HepG2 (cell line): ENCODE data around the gene SMARCD1. TPM values are rescaled to one million over a fixed set of nuclear protein-coding genes. Genes with fewer than 3 reads are reported as not detected.

Experiments
- ATAC-seq: fragments of 200-7000 bp; cut with Tn5 transposase; 3 replicates; pipeline ENCODE4 v1.9.1; 2020; ENCODE audit warnings: mild to moderate bottlenecking, moderate library complexity
- BruUV-seq: library from RNA; stranded (reverse); fragments of 400-500 nt; replicated peaks from 2 replicates; lab custom pipeline; 2021; lab: Mats Ljungman, UMichigan
- CTCF ChIA-PET: fragments of 300-600 bp; formaldehyde crosslinking; extraction: SDS; loops from one replicate; lab custom pipeline; 2021; ENCODE audit warnings: low total read pairs, inconsistent platforms, low intra/inter-chr PET ratio; lab: Yijun Ruan, JAX
- POLR2A ChIA-PET: fragments of 350-600 bp; sonication (Branson Sonifier 250); formaldehyde crosslinking; loops from one replicate; lab custom pipeline; 2020; ENCODE audit warnings: antibody characterized with exemption, inconsistent platforms; lab: Yijun Ruan, JAX
- DNase-seq: peaks from one replicate; pipeline ENCODE4 v3.0.0-alpha.2; 2015; ENCODE audit warnings: low spot score
- FAIRE-seq: peaks from 3 replicates; lab custom pipeline; 2011; peaks lifted over from hg19 to GRCh38; lab: Jason Lieb, UNC
- H2AFZ ChIP-seq: one replicate; pipeline ENCODE4 v1.6.1; 2011; ENCODE audit warnings: low read length, inconsistent platforms
- H3K27ac ChIP-seq: fragments of 300-600 bp; 3 replicates; pipeline ENCODE4 v1.8.0; 2011; ENCODE audit warnings: mixed run types, mild to moderate bottlenecking, mixed read lengths, low read length, inconsistent platforms; ENCODE audit not compliant: insufficient read depth; ENCODE audit errors: extremely low read length
- H3K27me3 ChIP-seq, 2 experiments: fragments of 200-600 bp in 1 of 2; 2 replicates in 1 of 2; 3 replicates in 1 of 2; pipeline versions ENCODE4 v1.6.0 to v1.8.0; 2011; ENCODE audit warnings: low read length in 2 of 2, mild to moderate bottlenecking in 2 of 2, moderate library complexity in 2 of 2, inconsistent platforms in 1 of 2; ENCODE audit not compliant: insufficient read depth in 2 of 2, control insufficient read depth in 1 of 2
- H3K36me3 ChIP-seq, 2 experiments: fragments of 200-600 bp in 1 of 2; replicated peaks in 1 of 2; 2 replicates in 1 of 2; 3 replicates in 1 of 2; pipeline versions ENCODE4 v1.5.1 to v1.8.0; 2011; ENCODE audit warnings: low read length in 2 of 2, inconsistent platforms in 1 of 2; ENCODE audit not compliant: insufficient read depth in 2 of 2, control insufficient read depth in 1 of 2
- H3K4me1 ChIP-seq: 2 replicates; pipeline ENCODE4 v1.5.1; 2012; ENCODE audit warnings: low read length, inconsistent platforms; ENCODE audit not compliant: insufficient read depth
- H3K4me2 ChIP-seq: 2 replicates; pipeline ENCODE4 v1.6.0; 2011; ENCODE audit warnings: low read depth, low read length, inconsistent platforms
- H3K4me3 ChIP-seq, 3 experiments: fragments of 200-600 bp in 1 of 3; sonication (generic), shearing (Covaris generic) in 1 of 3; replicated peaks in 1 of 3; 2 replicates each; pipeline ENCODE4 v1.5.1; 2011 to 2016; ENCODE audit warnings: low read length in 3 of 3, inconsistent platforms in 2 of 3, low read depth in 2 of 3, mild to moderate bottlenecking in 2 of 3, control low read depth in 1 of 3, mixed read lengths in 1 of 3; ENCODE audit not compliant: insufficient read depth in 1 of 3
- H3K79me2 ChIP-seq: one replicate; pipeline ENCODE4 v1.6.1; 2011; ENCODE audit warnings: low read length, inconsistent platforms; ENCODE audit not compliant: insufficient read depth
- H3K9ac ChIP-seq: 2 replicates; pipeline ENCODE4 v1.6.0; 2011; ENCODE audit warnings: mild to moderate bottlenecking, low read depth, low read length, inconsistent platforms; ENCODE audit not compliant: insufficient read depth
- H3K9me3 ChIP-seq: 2 replicates; pipeline ENCODE4 v1.5.1; 2012; ENCODE audit warnings: mild to moderate bottlenecking, low read length
- H4K20me1 ChIP-seq: 2 replicates; pipeline ENCODE4 v1.6.0; 2011; ENCODE audit warnings: inconsistent platforms, mild to moderate bottlenecking, low read length, moderate library complexity; ENCODE audit not compliant: insufficient read depth
- BRD4 ChIP-seq: sonication (generic); formaldehyde crosslinking; IDR thresholded peaks from 2 replicates; pipeline ENCODE4 v1.4.0; 2020; ENCODE audit warnings: missing genetic modification reagents
- CREBL2 ChIP-seq: sonication (generic); formaldehyde crosslinking; IDR thresholded peaks from 2 replicates; pipeline ENCODE4 v1.8.1; 2023; ENCODE audit warnings: missing genetic modification reagents, mild to moderate bottlenecking, borderline replicate concordance
- CTCF ChIP-seq: sonication (generic); formaldehyde crosslinking; IDR thresholded peaks from 2 replicates; pipeline ENCODE4 v1.5.0; 2020; ENCODE audit warnings: mild to moderate bottlenecking, missing genetic modification reagents, moderate library complexity
- GATA4 ChIP-seq: sonication (generic); IDR thresholded peaks from 2 replicates; pipeline ENCODE4 v1.6.1; 2016; ENCODE audit warnings: antibody characterized with exemption, low read depth, borderline replicate concordance
- HNF4A ChIP-seq: sonication (generic); formaldehyde crosslinking; IDR thresholded peaks from 2 replicates; pipeline ENCODE4 v1.4.0; 2020; ENCODE audit warnings: missing genetic modification reagents
- IKZF4 ChIP-seq: sonication (generic); formaldehyde crosslinking; IDR thresholded peaks from 2 replicates; pipeline ENCODE4 v1.5.1; 2020; ENCODE audit warnings: borderline replicate concordance, mild to moderate bottlenecking, low read depth, missing genetic modification reagents; ENCODE audit errors: not compliant biosample characterization
- MAX ChIP-seq: IDR thresholded peaks from 2 replicates; pipeline ENCODE4 v1.6.1; 2012; ENCODE audit warnings: inconsistent platforms
- NPAS2 ChIP-seq: sonication (generic); formaldehyde crosslinking; IDR thresholded peaks from 2 replicates; pipeline ENCODE4 v1.8.0; 2022; ENCODE audit warnings: mild to moderate bottlenecking, missing genetic modification reagents, borderline replicate concordance
- PAWR ChIP-seq: sonication (generic); formaldehyde crosslinking; IDR thresholded peaks from 2 replicates; pipeline ENCODE4 v1.4.0; 2020; ENCODE audit warnings: missing genetic modification reagents, mild to moderate bottlenecking, borderline replicate concordance
- PAXIP1 ChIP-seq: sonication (generic); formaldehyde crosslinking; conservative IDR thresholded peaks from 2 replicates; pipeline ENCODE4 v1.4.0; 2020; ENCODE audit warnings: mild to moderate bottlenecking, missing genetic modification reagents, moderate library complexity
- RAD21 ChIP-seq: fragments of 450-650 bp; formaldehyde crosslinking; IDR thresholded peaks from 2 replicates; pipeline ENCODE4 v1.5.0; 2020; ENCODE audit warnings: mild to moderate bottlenecking
- REXO4 ChIP-seq: sonication (generic); formaldehyde crosslinking; IDR thresholded peaks from 2 replicates; pipeline ENCODE4 v1.8.0; 2022; ENCODE audit warnings: missing genetic modification reagents, mild to moderate bottlenecking, borderline replicate concordance
- SMC3 ChIP-seq: IDR thresholded peaks from 2 replicates; pipeline ENCODE4 v1.6.1; 2011; ENCODE audit warnings: low read length, improper control_type of control experiment
- ZBTB20 ChIP-seq: sonication (generic); formaldehyde crosslinking; IDR thresholded peaks from 2 replicates; pipeline ENCODE4 v1.8.1; 2023; ENCODE audit warnings: missing genetic modification reagents, low read depth, mild to moderate bottlenecking, borderline replicate concordance
- ZNF253 ChIP-seq: sonication (generic); formaldehyde crosslinking; IDR thresholded peaks from 2 replicates; pipeline ENCODE4 v1.8.0; 2022; ENCODE audit warnings: mild to moderate bottlenecking, missing genetic modification reagents, borderline replicate concordance
- ZNF460 ChIP-seq: sonication (generic); formaldehyde crosslinking; IDR thresholded peaks from 2 replicates; pipeline ENCODE4 v1.5.1; 2020; ENCODE audit warnings: missing genetic modification reagents, mild to moderate bottlenecking, borderline replicate concordance
- ZNF615 ChIP-seq: sonication (generic); formaldehyde crosslinking; IDR thresholded peaks from 2 replicates; pipeline ENCODE4 v1.5.0; 2020; ENCODE audit warnings: mild to moderate bottlenecking, missing genetic modification reagents, borderline replicate concordance
- WGBS: methylation state at CpG from one replicate; pipeline ENCODE4 v1.1.6; 2017; ENCODE audit warnings: low lambda C conversion rate; 5-methylcytosine and 5-hydroxymethylcytosine counted together
- in situ Hi-C: cut with HindIII; loops from 2 replicates; pipeline ENCODE4 v1.10.0; 2017; ENCODE audit warnings: low pct_unique_long_range_greater_than_20kb; ENCODE audit not compliant: extremely low pct_ligation_motif_present
- intact Hi-C: fragments of 100-400 bp; cut with micrococcal nuclease; formaldehyde crosslinking; loops from one replicate; pipeline ENCODE4 v1.10.0; 2022; ENCODE audit not compliant: unreplicated experiment
- polyA plus RNA-seq, 8 experiments: library from polyadenylated mRNA; depleted of rRNA in 3 of 8; stranded (reverse) in 7 of 8; unstranded in 1 of 8; fragments of >200 nt; fragmentation: Illumina TruSeq in 4 of 8; extraction: Trizol in 4 of 8; gene quantifications; 2 replicates each; pipeline versions ENCODE4 v1.2.1 to v1.2.3, GENCODE V29; 2011 to 2016; ENCODE audit warnings: low read depth in 4 of 8, missing spikeins in 1 of 8, mixed read lengths in 1 of 8; ENCODE audit not compliant: insufficient read depth in 1 of 8
- total RNA-seq, 5 experiments: library from RNA; depleted of rRNA; stranded (reverse); fragments of >200 nt; fragmentation: Illumina TruSeq; extraction: Trizol; gene quantifications; 2 replicates each; pipeline ENCODE4 v1.2.3, GENCODE V29; 2016; ENCODE audit warnings: low read depth in 1 of 5

SMARCD1 gene
- total and polyA plus RNA-seq, 2 of the 13 experiments (the other 11 are each of a cell fraction or from before 2014, with no cell fraction given): 51.7 to 54.6 TPM

- Histone ChIP-seq H3K27me3 (peaks cover 9 to 59% of the 10 kb centered on the region in 2 experiments; a peak in 4 of 5 replicates), H4K20me1 (no peaks in the 10 kb centered on the region), H3K79me2 (no peaks in the 10 kb centered on the region), H3K9ac (no peak overlapping the region), H3K4me2 (peak overlapping the region; percentile 64), H3K36me3 (no peaks in the 10 kb centered on the region), H3K4me1 (peaks cover 34% of the 10 kb centered on the region), H2AFZ (no peak overlapping the region), H3K27ac (no peak overlapping the region), H3K9me3 (no peaks in the 10 kb centered on the region), H3K4me3 (peak overlapping the region in 1 of 3 experiments; percentile 46; a peak in 2 of 6 replicates)
- CTCF ChIA-PET: interaction anchor here (0.6 to 4.7 kb wide), 5 partner anchors 17 to 1171 kb away, joined by 3 to 65 read pairs (median 3); no protein-coding TSS in a partner anchor
- in situ Hi-C loops (loop anchor here (5.0 to 10.0 kb wide), 2 partner anchors 84 to 191 kb away; partner anchors contain the start of gene AQP6), intact Hi-C loops (loop anchor here (1.0 to 2.0 kb wide), 3 partner anchors 17 to 89 kb away; no protein-coding TSS in a partner anchor)
- POLR2A ChIA-PET: interaction anchor here (0.8 kb wide), 1 partner anchor 88 kb away, joined by 3 read pairs; no protein-coding TSS in a partner anchor
- BruUV-seq: no TSS peak
- DNase-seq: peak; percentile 30
- WGBS: 6% methylated on average over 16 of the region's 17 CpGs
- FAIRE-seq: peak; percentile 57
- ATAC-seq: peak; percentile 61
- TF ChIP-seq MAX (peak; percentile 71; the same call in 1 of the 2 replicates), HNF4A (no peak), PAXIP1 (no peak), CREBL2 (CRISPR knock-in tag) (no peak), IKZF4 (no peak), ZNF460 (CRISPR knock-in tag) (no peak), BRD4 (CRISPR knock-in tag) (no peak), PAWR (CRISPR knock-in tag) (no peak), REXO4 (no peak), NPAS2 (CRISPR knock-in tag) (no peak), RAD21 (CRISPR knock-in tag) (peak; percentile 86), SMC3 (peak; percentile 74), CTCF (CRISPR knock-in tag) (peak; percentile 91), ZNF615 (CRISPR knock-in tag) (no peak), ZNF253 (CRISPR knock-in tag) (no peak), GATA4 (no peak), ZBTB20 (CRISPR knock-in tag) (no peak)
Observed at GRCh38 chr12:50055831-50056638, 29.1 kb upstream of the SMARCD1 start.
